ENCODE measurements around the gene KSR1. TPM values are rescaled to one million over a fixed set of nuclear protein-coding genes. Genes with fewer than 3 reads are reported as not detected.

KSR1 gene
- total and polyA plus RNA-seq, 2 of the 8 experiments (the other 6 are each of a cell fraction or from before 2014, with no cell fraction given), result 14.1 to 34.7 TPM

- TF ChIP-seq CHD7 (IDR thresholded peaks at IDR 0.05; ENCODE audit: insufficient replicate concordance, low read length), result no peak
Observed at GRCh38 chr17:27665549-27665948, 209.3 kb downstream of the KSR1 start (continued).

All from H1 (cell line).